ENCODE results near the gene GNAT3. TPM values are rescaled to one million over a fixed set of nuclear protein-coding genes. Genes with fewer than 3 reads are reported as not detected.

The GNAT3 gene
- total RNA-seq, 1 donor from 2014 or later = not detected

GRCh38 chr7:80542398-80542797, 30.5 kb upstream of the GNAT3 start:
- peaks cover 4% of the 10 kb centered on the region for H3K36me3 Mint-ChIP-seq
- H3K27me3 Mint-ChIP-seq (ENCODE audit: low read depth) = no peaks in the 10 kb centered on the region
- H3K4me1 Mint-ChIP-seq = no peaks in the 10 kb centered on the region
- H3K4me3 Mint-ChIP-seq = no peak overlapping the region
- DNase-seq (ENCODE audit: low spot score in 2 of 2, unreplicated experiment in 2 of 2) = no peak
- H3K27ac Mint-ChIP-seq = no peak overlapping the region
- H3K9me3 Mint-ChIP-seq = peaks cover 24% of the 10 kb centered on the region
- TF ChIP-seq, protein P1, sequence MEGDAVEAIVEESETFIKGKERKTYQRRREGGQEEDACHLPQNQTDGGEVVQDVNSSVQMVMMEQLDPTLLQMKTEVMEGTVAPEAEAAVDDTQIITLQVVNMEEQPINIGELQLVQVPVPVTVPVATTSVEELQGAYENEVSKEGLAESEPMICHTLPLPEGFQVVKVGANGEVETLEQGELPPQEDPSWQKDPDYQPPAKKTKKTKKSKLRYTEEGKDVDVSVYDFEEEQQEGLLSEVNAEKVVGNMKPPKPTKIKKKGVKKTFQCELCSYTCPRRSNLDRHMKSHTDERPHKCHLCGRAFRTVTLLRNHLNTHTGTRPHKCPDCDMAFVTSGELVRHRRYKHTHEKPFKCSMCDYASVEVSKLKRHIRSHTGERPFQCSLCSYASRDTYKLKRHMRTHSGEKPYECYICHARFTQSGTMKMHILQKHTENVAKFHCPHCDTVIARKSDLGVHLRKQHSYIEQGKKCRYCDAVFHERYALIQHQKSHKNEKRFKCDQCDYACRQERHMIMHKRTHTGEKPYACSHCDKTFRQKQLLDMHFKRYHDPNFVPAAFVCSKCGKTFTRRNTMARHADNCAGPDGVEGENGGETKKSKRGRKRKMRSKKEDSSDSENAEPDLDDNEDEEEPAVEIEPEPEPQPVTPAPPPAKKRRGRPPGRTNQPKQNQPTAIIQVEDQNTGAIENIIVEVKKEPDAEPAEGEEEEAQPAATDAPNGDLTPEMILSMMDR (IDR thresholded peaks at IDR 0.05; ENCODE audit: unreplicated experiment) = no peak

DNA sequence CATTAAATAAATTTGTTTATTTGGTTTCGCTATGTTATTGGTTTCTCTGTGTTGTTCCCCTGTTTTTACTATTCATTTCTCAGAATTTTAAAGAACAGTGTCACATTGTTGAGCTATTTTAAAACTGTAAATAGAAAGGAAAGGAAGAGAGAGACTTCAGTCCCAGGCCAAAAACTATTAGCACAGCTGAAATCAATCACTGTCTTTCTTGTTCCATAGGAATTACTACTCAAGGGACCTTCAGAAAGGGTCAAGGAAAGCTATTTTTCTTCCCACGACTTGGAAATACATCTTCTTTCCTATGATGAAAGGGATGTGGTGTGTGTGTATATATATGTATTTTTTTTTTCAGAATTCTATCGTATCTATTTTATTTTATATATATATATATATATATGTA, 29.0 kb upstream of the GNAT3 start:
- H3K4me3 Mint-ChIP-seq = no peak overlapping the region
- TF ChIP-seq, protein P1 (IDR thresholded peaks at IDR 0.05; ENCODE audit: unreplicated experiment) = no peak
- no peaks in the 10 kb centered on the region for H3K27me3 Mint-ChIP-seq (ENCODE audit: low read depth)
- H3K27ac Mint-ChIP-seq = no peak overlapping the region
- no peak for DNase-seq (ENCODE audit: low spot score in 2 of 2, unreplicated experiment in 2 of 2)
- H3K36me3 Mint-ChIP-seq = peaks cover 4% of the 10 kb centered on the region
- no peaks in the 10 kb centered on the region for H3K4me1 Mint-ChIP-seq
- H3K9me3 Mint-ChIP-seq = peaks cover 15% of the 10 kb centered on the region

- no peak overlapping the region for H3K4me3 Mint-ChIP-seq
- peaks cover 3% of the 10 kb centered on the region for H3K36me3 Mint-ChIP-seq
- peaks cover 14% of the 10 kb centered on the region for H3K9me3 Mint-ChIP-seq
- no peaks in the 10 kb centered on the region for H3K27me3 Mint-ChIP-seq (ENCODE audit: low read depth)
- TF ChIP-seq, protein P1 (IDR thresholded peaks at IDR 0.05; ENCODE audit: unreplicated experiment) = no peak
- H3K4me1 Mint-ChIP-seq = no peaks in the 10 kb centered on the region
- no peak for DNase-seq (ENCODE audit: low spot score in 2 of 2, unreplicated experiment in 2 of 2)
- no peak overlapping the region for H3K27ac Mint-ChIP-seq
Measured at GRCh38 chr7:80537091-80537490, 25.2 kb upstream of the GNAT3 start.

DNA sequence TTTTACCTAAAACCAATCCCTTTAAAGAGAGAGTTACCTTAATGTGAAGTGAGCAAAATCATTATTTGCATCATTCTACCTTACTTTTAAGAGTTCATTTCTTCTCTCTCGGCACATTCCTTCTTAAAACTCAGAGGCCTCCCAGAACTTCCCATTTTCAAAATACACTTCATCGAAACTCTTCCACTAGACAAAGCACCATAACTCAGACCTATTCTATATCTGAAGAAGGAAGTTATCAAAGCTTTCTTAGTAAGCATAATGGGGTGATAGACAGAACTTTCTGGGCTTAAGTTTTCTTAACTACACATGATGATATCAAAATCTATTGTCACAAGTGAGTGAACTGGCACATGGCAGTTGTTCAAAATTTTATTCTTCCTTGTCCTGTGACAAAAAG, 24.6 kb upstream of the GNAT3 start:
- H3K27me3 Mint-ChIP-seq (ENCODE audit: low read depth) = no peaks in the 10 kb centered on the region
- TF ChIP-seq, protein P1 (IDR thresholded peaks at IDR 0.05; ENCODE audit: unreplicated experiment) = no peak
- DNase-seq (ENCODE audit: low spot score in 2 of 2, unreplicated experiment in 2 of 2) = no peak
- H3K9me3 Mint-ChIP-seq = peaks cover 15% of the 10 kb centered on the region
- no peak overlapping the region for H3K4me3 Mint-ChIP-seq
- no peaks in the 10 kb centered on the region for H3K4me1 Mint-ChIP-seq
- peaks cover 3% of the 10 kb centered on the region for H3K36me3 Mint-ChIP-seq
- H3K27ac Mint-ChIP-seq = no peak overlapping the region

DNA sequence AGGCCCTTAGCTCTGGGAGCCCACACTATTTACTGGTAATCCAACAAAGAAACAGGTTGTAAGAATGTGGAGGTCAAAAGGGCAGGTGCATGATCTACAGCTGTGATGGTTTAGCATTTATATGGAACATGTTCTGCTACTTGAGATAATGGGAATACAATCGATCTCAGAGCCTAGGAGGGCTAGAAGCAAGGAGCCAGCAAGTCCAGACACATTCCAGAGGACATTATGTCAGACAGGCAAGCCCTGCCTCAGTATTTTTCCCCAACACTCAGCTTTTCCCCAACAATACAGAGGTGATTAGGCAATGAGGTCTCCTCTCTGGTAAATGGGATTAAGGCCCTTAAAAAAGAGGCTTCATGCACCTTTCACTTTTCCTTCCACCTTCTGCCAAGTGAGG, 21.4 kb upstream of the GNAT3 start:
- H3K27ac Mint-ChIP-seq = no peak overlapping the region
- H3K4me3 Mint-ChIP-seq = no peak overlapping the region
- H3K36me3 Mint-ChIP-seq = peaks cover 3% of the 10 kb centered on the region
- no peak for DNase-seq (ENCODE audit: low spot score in 2 of 2, unreplicated experiment in 2 of 2)
- no peaks in the 10 kb centered on the region for H3K27me3 Mint-ChIP-seq (ENCODE audit: low read depth)
- TF ChIP-seq, protein P1 (IDR thresholded peaks at IDR 0.05; ENCODE audit: unreplicated experiment) = no peak
- peaks cover 21% of the 10 kb centered on the region for H3K9me3 Mint-ChIP-seq
- no peaks in the 10 kb centered on the region for H3K4me1 Mint-ChIP-seq

DNA sequence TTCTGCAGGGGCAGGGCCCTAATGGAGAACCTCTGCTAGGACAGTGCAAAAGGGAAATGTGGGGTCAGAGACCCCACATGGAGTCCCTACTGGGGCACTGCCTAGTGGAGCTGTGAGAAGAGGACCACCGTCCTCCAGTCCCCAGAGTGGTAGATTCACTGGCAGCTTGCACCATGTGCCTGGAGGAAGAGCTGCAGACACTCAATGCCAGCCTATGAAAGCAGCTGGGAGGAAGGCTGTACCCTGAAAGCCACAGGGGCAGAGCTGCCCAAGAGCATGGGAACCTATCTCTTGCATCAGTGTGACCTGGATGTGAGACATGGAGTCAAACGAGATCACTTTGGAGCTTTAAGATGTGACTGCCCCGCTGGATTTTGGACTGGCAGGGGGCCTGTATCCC, 20.3 kb upstream of the GNAT3 start:
- TF ChIP-seq, protein P1 (IDR thresholded peaks at IDR 0.05; ENCODE audit: unreplicated experiment) = no peak
- H3K27ac Mint-ChIP-seq = no peak overlapping the region
- H3K4me3 Mint-ChIP-seq = no peak overlapping the region
- no peak for DNase-seq (ENCODE audit: low spot score in 2 of 2, unreplicated experiment in 2 of 2)
- H3K27me3 Mint-ChIP-seq (ENCODE audit: low read depth) = no peaks in the 10 kb centered on the region
- H3K4me1 Mint-ChIP-seq = no peaks in the 10 kb centered on the region
- H3K9me3 Mint-ChIP-seq = peaks cover 21% of the 10 kb centered on the region
- peaks cover 3% of the 10 kb centered on the region for H3K36me3 Mint-ChIP-seq
